ENCODE measurements around the gene POM121.
"Not testable (repeated sequence)": the region's sequence is repeated elsewhere in the genome, so short reads cannot be mapped to it uniquely, and the experiment has no call there.

Gene POM121

GRCh38 chr7:72997447-72997846 lies 72.6 kb downstream of the POM121 start:
- not testable (repeated sequence) for DNase-seq (ENCODE audit: low spot score)

GRCh38 chr7:72997887-72998468 lies 73.1 kb downstream of the POM121 start:
- DNase-seq (ENCODE audit: low spot score): not testable (repeated sequence)
